ENCODE measurements around the gene CALCOCO1.

Gene CALCOCO1

DNA sequence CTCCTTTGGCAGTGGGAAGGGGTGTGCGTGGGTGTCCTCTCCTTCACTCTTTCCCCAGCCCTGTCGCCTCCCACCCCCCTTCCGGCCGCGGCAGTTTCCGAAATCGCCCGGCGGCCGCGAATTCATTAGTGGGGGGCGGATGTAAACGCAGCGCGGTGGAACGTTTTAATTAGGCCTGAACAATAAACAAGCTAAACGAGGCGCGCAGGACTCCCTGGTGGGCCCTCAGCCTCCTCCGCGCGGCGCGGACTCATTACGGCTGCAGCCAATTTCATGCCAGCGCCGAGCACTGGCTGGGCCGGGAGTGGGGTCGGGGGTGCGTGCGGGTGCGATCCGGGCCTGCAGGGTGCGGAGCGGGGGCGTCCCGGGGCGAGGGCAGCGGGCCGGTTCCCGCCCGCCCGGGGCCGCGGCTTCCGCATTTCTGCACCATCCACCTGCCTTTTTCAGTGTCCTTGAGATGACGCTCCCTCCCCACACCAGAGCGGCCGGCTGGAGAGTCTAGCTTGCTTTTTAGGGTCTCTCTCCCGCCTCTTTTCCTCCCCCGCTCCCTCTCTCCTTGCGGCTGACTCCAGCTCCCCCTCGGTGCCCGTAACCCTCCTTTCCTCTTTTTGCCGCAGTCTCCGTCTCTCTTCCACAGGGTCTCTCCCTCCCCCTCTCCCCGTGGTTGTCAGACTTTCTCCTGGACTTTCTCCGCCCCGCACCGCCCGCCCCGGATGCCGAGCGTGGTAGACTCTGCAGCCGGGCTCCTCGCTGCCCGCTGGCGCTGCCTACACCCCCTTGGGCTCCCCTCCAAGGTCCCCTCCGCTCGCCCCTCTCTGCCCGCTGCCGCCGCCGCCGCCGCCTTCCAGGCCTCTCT is 24.3 kb upstream of the CALCOCO1 start, which contains the start of gene CISTR:
CISTR (minus strand) TSS at position 644 of the 856 bp plus-strand sequence.
- no peak for FAIRE-seq

DNA sequence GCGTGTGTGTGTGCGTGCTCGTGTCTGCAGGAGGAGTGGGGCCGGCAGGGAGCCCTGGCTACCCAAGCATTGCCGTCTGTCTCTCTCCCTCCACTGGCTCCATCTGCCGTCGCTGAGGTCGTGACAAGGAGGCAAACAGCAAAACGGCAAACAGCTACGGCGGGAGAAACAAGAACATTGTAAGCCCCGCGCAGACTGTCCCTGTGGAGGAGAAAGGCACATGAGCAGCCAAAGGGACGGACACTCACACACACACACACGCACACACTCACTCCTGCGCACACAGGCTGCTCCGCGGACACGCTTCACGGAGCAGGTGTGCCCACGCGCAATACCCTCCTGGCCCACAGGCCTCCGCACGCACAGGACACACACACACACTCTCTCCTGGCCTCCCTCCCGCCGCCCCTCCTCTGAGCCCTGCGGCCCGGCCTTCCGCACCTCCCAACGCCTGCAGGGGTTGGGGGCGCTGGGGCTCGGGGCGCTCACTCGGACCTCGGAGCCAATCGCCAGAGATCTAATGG is 23.6 kb upstream of the CALCOCO1 start:
- no peak for FAIRE-seq

DNA sequence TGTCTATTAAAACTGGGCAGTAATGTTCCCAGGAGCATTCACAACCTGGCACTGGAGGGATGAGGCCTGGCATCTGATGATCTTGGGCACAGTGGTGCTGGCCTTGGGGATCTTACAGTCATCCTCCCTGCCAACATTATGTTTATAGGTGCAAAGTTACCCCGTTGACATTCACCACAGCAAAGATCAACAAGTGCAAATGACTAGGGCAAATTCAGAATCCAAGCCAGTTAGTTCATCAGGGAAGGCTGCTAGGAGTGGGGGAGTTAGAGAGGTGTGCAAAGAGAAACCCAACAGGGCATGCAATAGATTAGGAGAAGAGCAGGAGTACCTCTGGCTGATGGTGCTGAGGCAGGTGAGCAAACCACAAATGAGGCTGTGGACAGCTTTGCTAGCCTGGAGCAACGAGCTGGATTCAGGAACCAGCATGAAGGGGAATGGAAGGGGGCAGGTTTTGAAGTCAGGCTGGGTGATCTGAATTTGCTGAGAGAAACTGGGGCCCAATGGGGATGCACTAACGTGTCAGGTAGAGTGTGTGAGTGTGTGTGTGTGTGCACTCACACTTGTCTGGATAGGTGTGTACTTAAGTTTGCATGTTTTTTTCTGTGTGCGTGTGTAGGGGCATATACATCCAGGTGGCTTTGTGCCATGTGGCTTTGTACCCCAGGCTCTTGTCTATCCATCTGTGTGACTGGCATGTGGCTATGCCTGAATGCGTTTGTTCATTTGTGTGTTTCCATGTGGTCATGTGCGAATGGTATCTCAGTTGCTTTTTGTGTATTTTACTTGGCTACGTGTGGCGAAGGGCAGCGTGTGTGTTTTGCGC is 22.9 kb upstream of the CALCOCO1 start:
- no peak for FAIRE-seq

DNA sequence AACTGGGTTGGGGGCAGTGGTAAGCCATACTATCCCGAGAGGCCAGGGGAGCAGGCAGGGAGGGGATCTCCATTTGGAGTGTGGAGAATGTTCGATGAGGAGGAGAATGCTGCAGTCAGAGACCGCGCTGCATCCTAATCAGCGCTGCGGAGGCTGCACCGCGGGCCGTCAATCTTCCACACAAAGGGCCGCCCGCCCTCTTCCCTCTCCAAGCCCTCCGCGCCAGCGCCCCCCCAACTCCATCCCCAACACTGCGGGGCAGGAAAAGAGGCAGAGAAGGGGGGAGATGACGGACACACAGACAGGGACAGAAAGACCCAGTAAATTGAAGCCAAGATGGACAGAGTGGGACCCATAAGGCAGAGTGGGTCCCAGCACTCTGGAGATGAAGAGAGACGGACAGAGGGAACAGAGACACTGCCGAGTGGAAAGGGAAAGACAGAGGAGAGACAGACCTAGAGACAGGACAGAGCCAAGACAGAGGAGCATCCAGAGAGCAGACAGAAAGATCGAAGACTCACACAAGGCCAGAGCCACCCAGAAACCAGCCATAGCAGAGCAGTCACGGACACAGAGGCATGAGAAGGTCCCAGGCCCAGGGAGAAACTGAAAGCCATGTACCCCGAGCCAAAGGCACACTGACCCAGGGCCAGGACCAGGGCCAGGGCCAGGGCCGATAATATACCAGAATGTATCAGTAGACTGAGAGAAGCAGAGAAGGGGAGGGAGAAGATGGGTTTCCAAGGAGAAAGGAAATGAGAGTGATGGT is 21.0 kb upstream of the CALCOCO1 start:
- FAIRE-seq, result no peak

DNA sequence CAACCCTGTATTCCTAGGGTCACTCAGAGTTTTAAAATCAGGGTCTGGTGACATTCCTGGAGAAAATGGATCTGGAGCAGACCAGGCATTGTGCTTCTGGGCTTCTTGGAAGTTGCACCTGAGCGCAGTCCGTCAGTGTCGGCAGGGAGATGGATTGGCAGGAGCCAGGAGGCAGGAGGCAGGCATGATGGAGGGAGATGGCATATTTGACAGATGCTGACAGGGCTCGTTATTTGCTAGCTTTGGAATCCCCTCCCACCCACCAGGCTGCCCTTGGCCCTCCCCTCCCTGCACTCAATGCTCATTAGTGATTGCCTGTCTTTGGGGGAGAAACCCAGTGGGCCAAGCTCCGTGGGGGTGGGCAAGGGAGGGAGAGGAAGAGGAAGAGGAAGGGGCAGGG is 19.8 kb upstream of the CALCOCO1 start:
- no peak for FAIRE-seq

DNA sequence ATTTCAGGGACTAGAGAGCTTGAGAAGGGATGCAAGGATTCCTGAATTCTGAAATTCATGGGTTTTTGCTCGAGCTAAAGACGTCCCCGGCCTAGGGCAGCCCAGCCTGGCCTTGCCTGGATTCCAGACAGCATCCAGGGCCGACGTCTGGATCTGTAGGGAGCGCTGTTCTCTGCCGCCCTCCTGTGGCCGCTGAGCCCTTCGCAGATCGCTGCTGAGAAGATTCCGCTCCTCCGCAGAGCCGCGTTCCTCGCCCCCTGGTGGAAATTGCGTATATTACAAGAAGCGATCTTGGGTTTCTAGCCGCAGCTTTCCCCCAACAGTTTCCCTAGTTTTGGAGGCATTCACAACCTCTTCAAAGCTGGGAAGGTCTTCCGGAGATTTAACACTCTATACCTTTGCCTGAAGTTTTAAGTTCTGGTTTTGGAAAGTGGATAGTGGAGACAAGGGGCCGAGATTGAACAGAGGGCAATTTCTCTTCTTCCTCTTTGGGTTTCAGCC is 19.4 kb upstream of the CALCOCO1 start:
- FAIRE-seq, result peak; percentile 96

DNA sequence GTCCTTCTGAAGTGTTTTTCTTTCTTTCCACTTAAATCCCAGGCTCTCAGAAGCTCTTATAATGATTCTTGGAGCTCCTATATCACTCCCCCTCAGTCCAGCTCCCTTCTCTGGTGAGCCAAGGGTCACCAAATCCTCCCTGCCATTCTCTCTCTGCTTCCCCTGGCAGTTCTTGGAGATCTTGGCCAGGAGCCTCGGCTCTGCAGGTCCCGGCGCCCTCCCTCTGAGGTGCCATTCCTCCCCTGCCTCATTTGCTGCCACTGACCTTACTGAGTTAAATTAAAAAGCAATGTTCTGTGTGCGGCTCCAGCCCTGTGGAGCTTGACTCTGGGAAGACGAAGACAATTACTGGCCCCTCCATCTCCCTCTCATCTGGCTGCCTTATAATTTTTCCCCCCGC is 17.5 kb upstream of the CALCOCO1 start:
- no peak for FAIRE-seq

DNA sequence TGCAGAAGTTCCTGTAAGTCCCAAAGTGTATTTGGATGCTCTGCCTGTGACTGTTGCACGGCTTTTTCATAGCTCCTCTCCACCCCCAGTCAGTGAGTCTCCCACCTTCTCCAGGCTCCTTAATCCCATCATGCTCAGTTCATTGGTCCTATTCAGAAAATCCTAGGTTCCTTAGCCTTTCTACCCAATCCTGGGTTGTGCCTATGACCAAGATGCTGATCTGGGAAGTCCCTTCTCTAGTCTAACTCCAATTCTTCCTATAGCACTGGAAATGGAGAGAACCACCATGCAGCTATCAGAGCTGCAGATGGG is 16.8 kb upstream of the CALCOCO1 start:
- no peak for FAIRE-seq

DNA sequence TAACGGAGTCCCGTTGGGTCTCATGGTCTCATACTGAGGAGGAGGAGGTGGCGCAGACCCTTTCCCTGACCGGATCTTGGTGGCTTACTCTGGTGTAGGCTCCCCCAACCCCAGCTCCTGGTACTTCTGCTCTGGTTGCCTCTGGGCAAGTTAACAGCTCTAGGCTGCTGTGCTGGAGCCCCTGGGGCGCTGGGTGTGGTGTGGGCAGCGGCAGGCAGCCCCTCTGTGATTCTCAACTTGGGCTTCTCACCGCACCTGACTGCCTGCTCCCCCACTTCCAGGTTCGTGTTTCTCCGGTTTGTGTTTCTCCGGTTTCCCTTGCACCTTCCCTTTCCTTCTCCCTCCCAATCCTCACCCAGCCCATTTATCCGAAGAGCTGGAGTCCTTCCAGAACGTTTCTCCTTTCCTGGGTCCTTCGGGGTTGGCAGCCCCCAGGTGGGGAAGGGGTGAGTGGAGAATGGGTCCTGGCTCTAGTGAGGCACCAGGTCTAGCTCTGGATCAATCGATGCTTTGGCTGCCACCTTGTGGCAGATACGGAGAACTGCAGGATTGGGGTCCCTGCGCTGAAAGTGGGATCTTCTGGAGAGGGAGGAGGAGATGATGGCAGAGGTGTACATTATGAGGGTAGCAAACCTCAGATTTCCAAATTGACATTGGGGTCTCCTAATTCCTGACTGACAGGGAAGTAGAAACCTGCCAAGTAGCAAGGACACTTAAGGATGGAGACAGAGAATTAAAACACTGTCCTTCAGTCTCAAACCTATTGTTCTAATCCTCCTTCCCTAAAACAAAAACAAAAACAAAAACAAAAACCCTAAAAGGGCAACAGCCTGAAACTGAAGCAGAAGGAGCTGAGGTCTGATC is 16.2 kb upstream of the CALCOCO1 start:
- peak; percentile 93 for FAIRE-seq

DNA sequence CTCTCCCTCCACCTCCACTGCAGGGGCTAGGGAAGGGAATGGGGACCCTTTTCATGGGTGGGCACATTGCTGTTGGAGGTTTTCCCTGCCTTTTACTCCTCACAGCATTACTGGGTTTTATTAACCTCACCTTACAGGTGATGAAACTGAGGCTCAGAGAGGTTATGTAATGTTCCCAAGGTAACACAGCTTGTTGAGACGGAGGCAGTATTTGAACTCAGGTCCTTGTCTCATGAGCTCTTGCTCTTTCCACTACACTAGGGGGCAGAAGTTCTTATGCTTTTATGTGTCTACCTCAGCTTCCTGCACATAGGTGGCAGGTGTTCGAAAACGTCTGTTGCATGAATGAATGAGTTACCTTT is 12.9 kb upstream of the CALCOCO1 start:
- FAIRE-seq, result no peak

DNA sequence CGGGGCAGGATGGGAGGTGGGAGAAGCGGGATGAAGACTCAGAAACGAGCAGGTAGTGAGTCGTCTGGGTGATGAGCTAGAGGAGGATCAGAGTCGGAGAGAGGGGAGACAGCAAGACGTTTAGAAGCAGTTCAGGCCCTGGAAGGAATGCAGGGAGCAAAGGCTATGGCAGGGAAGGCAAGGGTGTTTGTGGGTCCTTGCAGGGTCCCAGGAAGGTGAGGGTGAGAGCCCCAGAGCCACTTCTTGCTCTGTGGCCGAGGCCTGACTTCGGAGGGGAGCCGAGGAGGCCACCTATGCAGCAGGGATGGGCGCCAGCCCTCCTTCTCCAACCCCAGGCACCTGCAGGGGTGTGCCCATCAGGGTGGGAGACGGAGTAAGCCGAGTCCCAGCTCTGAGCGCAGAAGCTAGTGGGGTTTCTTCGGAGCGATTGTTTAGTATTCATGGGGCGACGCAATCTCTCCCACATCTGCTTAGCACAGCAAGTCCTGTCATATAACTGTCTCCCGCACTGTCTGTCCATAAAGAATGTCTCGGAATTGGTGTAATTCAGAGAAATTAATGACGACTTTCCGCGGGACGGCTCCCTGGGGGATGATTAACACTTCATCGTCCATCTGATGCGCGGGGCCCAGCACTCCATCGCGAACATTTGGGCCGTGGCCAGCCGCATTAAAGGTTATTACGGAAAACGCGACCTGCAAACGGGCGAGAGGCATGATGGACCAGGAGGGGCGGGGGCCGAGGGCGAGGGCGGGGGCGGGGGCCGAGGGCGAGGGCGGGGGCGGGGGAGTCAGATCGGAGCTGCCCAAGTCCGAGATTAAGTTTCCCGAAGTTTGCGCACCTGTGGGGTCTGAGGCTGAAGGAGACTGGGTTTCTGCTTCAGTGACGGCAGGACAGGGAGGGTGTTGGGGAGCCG is 12.2 kb upstream of the CALCOCO1 start:
- FAIRE-seq, result no peak

DNA sequence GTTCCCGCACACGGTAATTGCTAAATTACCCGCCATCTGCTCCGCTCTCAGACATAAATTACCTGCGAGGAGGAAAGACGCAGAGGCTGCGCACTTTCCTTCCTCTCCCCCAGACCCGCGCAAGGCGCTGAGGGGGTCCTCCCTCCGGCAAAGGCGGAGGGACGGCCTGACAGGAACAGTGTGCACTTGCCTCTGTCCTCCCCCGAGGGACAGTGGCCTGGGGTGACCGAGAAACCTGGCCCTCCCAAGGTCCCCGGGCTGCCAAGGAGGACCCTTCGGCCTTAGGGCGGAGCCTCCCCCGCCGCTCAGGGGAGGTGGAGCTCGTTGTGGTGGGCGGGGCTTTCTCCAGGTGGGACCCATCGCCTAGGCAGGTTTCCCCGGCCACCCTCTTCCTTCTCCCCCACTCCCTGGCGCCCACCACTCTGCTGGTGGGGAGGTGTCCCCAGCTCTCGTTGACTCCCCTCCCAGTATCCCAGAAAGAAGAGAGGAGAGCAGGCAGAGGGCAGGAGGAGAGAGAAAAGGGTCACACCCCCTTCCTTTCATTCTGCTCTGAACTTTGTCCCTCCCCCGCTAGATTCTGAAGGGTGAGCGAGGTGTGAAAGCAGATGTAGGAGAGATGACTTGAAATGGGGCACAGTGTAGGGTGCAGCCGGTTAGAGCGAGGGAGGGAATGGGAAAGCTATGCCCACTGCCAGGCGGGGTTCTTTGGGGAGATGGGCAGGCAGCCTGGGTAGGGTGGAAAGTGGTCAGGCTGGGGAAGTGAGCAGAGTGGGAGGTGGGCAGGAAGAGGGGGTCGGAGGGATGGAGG is 11.4 kb upstream of the CALCOCO1 start:
- FAIRE-seq, result no peak

DNA sequence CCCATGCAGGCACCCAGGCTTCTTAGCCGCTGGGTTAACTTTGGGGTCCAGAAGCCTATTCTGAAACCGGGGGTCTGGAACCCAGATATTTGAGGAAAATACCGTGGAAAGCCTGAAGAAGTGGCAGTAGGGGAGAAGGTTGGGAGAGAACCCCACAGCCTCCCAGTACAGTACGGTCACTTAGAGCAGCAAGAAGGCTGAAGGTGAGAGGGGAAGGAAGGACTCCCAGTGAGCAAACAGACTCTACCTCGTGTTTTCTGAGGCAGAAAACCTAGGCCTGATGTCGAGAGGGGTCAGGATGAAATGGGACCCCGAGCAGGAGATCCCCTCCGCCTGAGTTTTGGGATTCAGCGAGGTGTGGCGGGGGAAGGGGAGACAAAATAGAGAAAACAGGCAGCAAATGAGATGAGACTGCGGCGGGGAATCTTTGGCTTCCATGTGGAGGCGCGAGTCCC is 10.7 kb upstream of the CALCOCO1 start:
- FAIRE-seq, result no peak

DNA sequence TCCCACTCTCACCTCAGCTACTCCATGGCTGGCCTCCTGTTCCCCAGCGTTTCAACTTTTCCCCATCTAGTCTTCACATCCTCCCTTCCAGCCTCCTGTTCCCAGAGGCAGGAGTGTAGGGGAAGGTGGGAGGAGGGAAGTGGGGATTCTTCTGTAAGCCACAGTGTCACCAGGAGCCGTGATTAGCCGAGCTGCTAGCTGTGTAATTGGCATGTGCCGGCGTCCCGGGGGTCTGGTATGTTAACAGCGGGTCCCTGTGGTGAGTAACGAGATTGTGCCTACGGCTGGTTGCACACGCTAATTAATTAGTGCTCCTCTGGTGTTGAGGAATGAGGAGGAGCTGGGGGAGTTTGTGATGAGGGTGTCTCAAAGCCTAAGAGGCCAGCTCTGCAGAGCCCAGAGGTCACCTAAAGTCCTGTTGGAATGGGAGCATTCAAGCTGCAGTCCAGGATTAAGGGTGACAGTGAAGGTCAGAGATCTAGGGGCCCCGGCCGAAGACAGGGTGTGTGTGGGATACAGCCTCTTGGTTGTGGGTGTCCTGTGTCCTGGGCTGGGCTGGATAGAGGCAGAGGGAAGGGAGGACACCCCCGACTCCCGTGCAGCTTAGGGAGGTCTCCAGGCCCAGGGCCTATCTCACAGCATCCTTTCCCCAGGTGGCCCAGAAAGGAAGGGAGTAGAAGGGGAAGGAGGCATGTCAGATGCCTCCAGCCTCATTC is 10.0 kb upstream of the CALCOCO1 start:
- peak; percentile 95 for FAIRE-seq

DNA sequence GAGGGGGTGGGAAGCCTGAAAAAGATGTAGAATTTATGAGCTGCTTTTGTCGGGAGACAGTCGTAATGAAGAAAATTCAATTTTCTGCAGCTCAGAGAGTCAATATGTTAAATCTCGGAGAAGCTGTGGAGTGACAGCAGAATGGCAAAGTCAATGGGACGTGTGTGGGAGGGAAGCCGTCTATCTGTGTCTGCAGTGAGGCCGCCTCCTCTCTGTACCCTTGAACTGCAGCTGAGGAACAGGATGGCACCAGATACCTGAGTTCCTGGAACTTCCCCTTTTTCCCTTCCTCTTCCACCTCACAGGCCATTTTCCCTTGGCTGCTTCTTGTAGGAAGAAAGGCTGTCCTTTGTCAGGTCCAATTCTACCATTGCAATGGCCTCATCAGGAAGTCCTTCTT is 9.3 kb upstream of the CALCOCO1 start:
- no peak for FAIRE-seq

DNA sequence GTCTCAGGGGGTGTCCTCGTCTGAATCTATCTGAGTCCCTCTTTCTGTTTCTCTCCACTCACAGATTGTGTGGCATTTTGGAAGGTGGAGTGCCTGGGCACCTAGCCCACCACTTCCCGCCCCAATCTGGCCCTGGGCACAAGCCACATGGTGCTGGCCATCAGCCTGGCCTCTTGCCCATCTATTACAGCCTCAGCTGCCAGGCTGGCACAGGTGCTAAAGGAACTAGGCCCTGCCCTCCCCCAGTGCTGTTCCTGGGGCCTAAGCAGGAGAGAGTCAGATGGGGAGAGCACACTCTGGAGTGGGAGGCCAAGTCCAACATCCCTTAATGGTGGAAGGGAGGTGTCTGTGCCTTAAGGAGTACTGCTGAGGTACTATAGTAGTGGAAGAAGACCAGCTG is 8.3 kb upstream of the CALCOCO1 start:
- FAIRE-seq, result no peak

DNA sequence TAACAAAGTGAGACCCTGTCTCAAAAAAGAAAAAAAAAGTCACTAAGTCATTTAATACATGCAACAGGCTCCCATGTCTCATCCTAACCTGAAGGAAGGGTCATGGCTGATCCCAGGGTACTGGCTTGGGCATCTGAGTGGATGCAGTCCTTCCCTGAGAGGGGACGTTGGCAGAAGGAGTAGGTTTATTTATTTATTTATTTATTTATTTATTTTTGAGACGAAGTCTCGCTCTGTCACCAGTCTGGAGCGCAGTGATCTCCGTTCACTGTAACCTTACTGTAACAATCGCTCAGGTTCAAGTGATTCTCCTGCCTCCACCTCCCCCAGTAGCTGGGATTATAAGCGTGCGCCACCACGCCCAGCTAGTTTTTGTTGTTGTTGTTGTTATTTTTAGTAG is 7.2 kb upstream of the CALCOCO1 start:
- FAIRE-seq, result no peak

DNA sequence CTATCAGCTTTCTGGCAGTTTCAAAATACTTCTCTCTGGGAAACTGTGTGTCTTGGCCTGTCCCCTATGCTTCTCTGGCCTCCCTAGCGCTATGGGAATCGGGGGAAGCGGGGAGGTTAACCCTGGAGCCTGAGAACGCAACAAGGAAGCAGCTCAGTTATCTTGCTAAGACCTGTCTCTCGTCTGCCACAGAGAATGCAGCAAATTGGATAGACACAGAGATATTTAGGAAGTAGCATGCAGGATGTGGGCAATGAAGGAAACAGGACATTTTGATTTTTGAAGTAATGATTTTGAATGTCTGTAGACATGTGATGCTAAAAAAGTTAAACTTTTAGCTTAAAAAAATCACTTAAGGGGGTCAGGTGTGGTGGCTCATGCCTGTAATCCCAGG is 6.6 kb upstream of the CALCOCO1 start:
- FAIRE-seq, result no peak

Data from G401.6 (cell line).